Smooth muscle cell (in vitro differentiated cells): ENCODE data around the gene ACADL. TPM values are rescaled to one million over a fixed set of nuclear protein-coding genes. Genes with fewer than 3 reads are reported as not detected.

Experiments used
- DNase-seq: peaks from one replicate; lab custom pipeline; 2025; ENCODE audit not compliant: unreplicated experiment; lab: John Stamatoyannopoulos, UW
- H2AFZ ChIP-seq: fragments of 200-600 bp; sonication (generic); 2 replicates; pipeline ENCODE4 v1.6.0; 2016; ENCODE audit warnings: antibody characterized with exemption, low read depth, mild to moderate bottlenecking
- H3F3A ChIP-seq: fragments of 200-600 bp; sonication (generic); 2 replicates; pipeline ENCODE4 v1.6.0; 2017; ENCODE audit warnings: antibody characterized with exemption, low read depth
- H3K27ac ChIP-seq: fragments of 200-600 bp; sonication (generic); 2 replicates; pipeline ENCODE4 v1.5.1; 2016; ENCODE audit warnings: low read depth, mild to moderate bottlenecking
- H3K27me3 ChIP-seq: fragments of 200-600 bp; sonication (generic); 2 replicates; pipeline ENCODE4 v1.6.1; 2016; ENCODE audit warnings: low read depth, mild to moderate bottlenecking
- H3K36me3 ChIP-seq: fragments of 200-600 bp; sonication (generic); 2 replicates; pipeline ENCODE4 v1.5.1; 2016; ENCODE audit warnings: low read depth
- H3K4me1 ChIP-seq: fragments of 200-600 bp; sonication (generic); 2 replicates; pipeline ENCODE4 v1.5.1; 2016; ENCODE audit warnings: low read depth
- H3K4me2 ChIP-seq: fragments of 200-600 bp; sonication (generic); 2 replicates; pipeline ENCODE4 v1.6.0; 2016; ENCODE audit warnings: mild to moderate bottlenecking
- H3K4me3 ChIP-seq: fragments of 200-600 bp; sonication (generic); 2 replicates; pipeline ENCODE4 v1.5.1; 2016; ENCODE audit warnings: mild to moderate bottlenecking
- H3K79me2 ChIP-seq: fragments of 200-600 bp; sonication (generic); 2 replicates; pipeline ENCODE4 v1.6.0; 2016; ENCODE audit warnings: low read depth, mild to moderate bottlenecking
- H3K9ac ChIP-seq: fragments of 200-600 bp; sonication (generic); 2 replicates; pipeline ENCODE4 v1.6.0; 2016; ENCODE audit warnings: low read depth
- H3K9me3 ChIP-seq: fragments of 200-600 bp; sonication (generic); replicated peaks from 2 replicates; pipeline ENCODE4 v1.5.1; 2016; ENCODE audit warnings: low read depth
- H4K20me1 ChIP-seq: fragments of 200-600 bp; sonication (generic); 2 replicates; pipeline ENCODE4 v1.6.0; 2016; ENCODE audit warnings: low read depth
- CTCF ChIP-seq: fragments of 200-600 bp; sonication (generic); IDR thresholded peaks from 2 replicates; pipeline ENCODE4 v1.5.1; 2017; ENCODE audit warnings: borderline replicate concordance, mild to moderate bottlenecking, antibody characterized with exemption; ENCODE audit not compliant: insufficient read depth, poor library complexity, severe bottlenecking
- polyA plus RNA-seq: library from polyadenylated mRNA; unstranded; fragments of >200 nt; fragmentation: Nextera tagmentation; extraction: Ambion mirVana; gene quantifications from 2 replicates; pipeline ENCODE4 v1.2.1, GENCODE V29; 2016
- small RNA-seq: library from RNA; depleted of rRNA; stranded (forward); fragments of <200 nt; gene quantifications from one replicate; pipeline ENCODE3, GENCODE V24; 2014
- total RNA-seq: library from RNA; depleted of rRNA; stranded (reverse); fragments of >200 nt; gene quantifications from 2 replicates; pipeline ENCODE4 v1.2.3, GENCODE V29; 2014

Gene ACADL
- total and polyA plus RNA-seq, 2 experiments from 2014 or later: 1.3 to 6.2 TPM

- Histone ChIP-seq H3K4me2 (no peak overlapping the region), H2AFZ (no peak overlapping the region), H3K9ac (no peak overlapping the region), H3K36me3 (no peaks in the 10 kb centered on the region), H3K9me3 (no peaks in the 10 kb centered on the region), H3K27ac (no peak overlapping the region), H3K4me3 (no peak overlapping the region), H3K79me2 (no peaks in the 10 kb centered on the region), H3F3A (no peaks in the 10 kb centered on the region), H3K4me1 (no peaks in the 10 kb centered on the region), H4K20me1 (peaks cover 12% of the 10 kb centered on the region), H3K27me3 (no peaks in the 10 kb centered on the region)
- TF ChIP-seq CTCF: no peak
- no peak for DNase-seq
Observed at GRCh38 chr2:210147614-210148013, 77.6 kb downstream of the ACADL start.

Small RNA genes within 50 kb of the gene (small RNA-seq; reads per million reads assigned to genes)
- not detected for gene RF00019

Other genes with a start within 250 kb of the ACADL start
- 53.2 and 64.3 TPM in 2 replicates for gene RPE, start 222.8 kb downstream of the ACADL start, total RNA-seq
- gene RPE, start 222.8 kb downstream of the ACADL start, polyA plus RNA-seq: 24.3 and 25.1 TPM in 2 replicates
- gene KANSL1L, start 54.0 kb downstream of the ACADL start, total RNA-seq: 20.3 and 27.0 TPM in 2 replicates
- gene KANSL1L, start 54.0 kb downstream of the ACADL start, polyA plus RNA-seq: 1.8 and 3.6 TPM in 2 replicates
- not detected in 2 replicates for gene MYL1, start 89.7 kb upstream of the ACADL start, total RNA-seq
- gene MYL1, start 89.7 kb upstream of the ACADL start, polyA plus RNA-seq: not detected in 2 replicates